GM21825 (cell line): Measurements from ENCODE around the gene CSKMT.
"Not testable (repeated sequence)": the region's sequence is repeated elsewhere in the genome, so short reads cannot be mapped to it uniquely, and the experiment has no call there.

Experiments used
- ATAC-seq: cut with Tn5 transposase; IDR thresholded peaks from one replicate; pipeline ENCODE4 v1.9.1; 2021; ENCODE audit warnings: mild to moderate bottlenecking, moderate library complexity; ENCODE audit not compliant: unreplicated experiment

The CSKMT gene

GRCh38 chr11:62687508-62688396, 22.6 kb downstream of the CSKMT start:
- ATAC-seq = no peak

- no peak for ATAC-seq
Observed at GRCh38 chr11:62688491-62688890, 23.4 kb downstream of the CSKMT start.

GRCh38 chr11:62689421-62690183, 24.5 kb downstream of the CSKMT start, which contains the start of gene LRRN4CL:
Gene LRRN4CL (minus strand): TSS chr11:62689530. CDS start chr11:62688508, 1,022 bp downstream.
- no peak for ATAC-seq

- not testable (repeated sequence) for ATAC-seq
Observed at GRCh38 chr11:62693624-62694023, 28.5 kb downstream of the CSKMT start.

GRCh38 chr11:62694455-62695167, 29.5 kb downstream of the CSKMT start:
- ATAC-seq = no peak

GRCh38 chr11:62702246-62702645, 37.1 kb downstream of the CSKMT start:
- no peak for ATAC-seq

- ATAC-seq = not testable (repeated sequence)
Observed at GRCh38 chr11:62703921-62704320, 38.8 kb downstream of the CSKMT start.

GRCh38 chr11:62705413-62705812, 40.3 kb downstream of the CSKMT start:
- ATAC-seq = no peak

GRCh38 chr11:62705880-62706849, 41.1 kb downstream of the CSKMT start:
- ATAC-seq = peak; percentile 65

GRCh38 chr11:62706850-62707247, 41.7 kb downstream of the CSKMT start:
- no peak for ATAC-seq

- ATAC-seq = no peak
Observed at GRCh38 chr11:62707277-62707861, 42.3 kb downstream of the CSKMT start, which contains the start of the genes BSCL2 and GNG3. Gene BSCL2 (minus strand): TSS chr11:62707424. CDS start chr11:62707195, 229 bp downstream. Gene GNG3 (plus strand): TSS chr11:62707676. CDS start chr11:62708296, 620 bp downstream.

GRCh38 chr11:62708392-62708791, 43.3 kb downstream of the CSKMT start:
- no peak for ATAC-seq

GRCh38 chr11:62708793-62709192, 43.7 kb downstream of the CSKMT start:
- ATAC-seq = no peak

GRCh38 chr11:62709247-62710000, 44.3 kb downstream of the CSKMT start:
- ATAC-seq = peak; percentile 63

GRCh38 chr11:62710001-62710345, 44.9 kb downstream of the CSKMT start:
- no peak for ATAC-seq

- ATAC-seq = no peak
Observed at GRCh38 chr11:62712276-62712812, 47.2 kb downstream of the CSKMT start.

GRCh38 chr11:62712861-62713260, 47.7 kb downstream of the CSKMT start:
- no peak for ATAC-seq

- ATAC-seq = no peak
Observed at GRCh38 chr11:62713343-62713742, 48.2 kb downstream of the CSKMT start.
